NCI-H2196 treated with DMSO at 0.1 percent for 48 hours (cell line): ENCODE measurements around the gene BBOF1.
"Not testable (repeated sequence)": the region's sequence is repeated elsewhere in the genome, so short reads cannot be mapped to it uniquely, and the experiment has no call there.

ENCODE experiments used
- DNase-seq: peaks from one replicate; lab custom pipeline; 2025; ENCODE audit not compliant: unreplicated experiment; lab: John Stamatoyannopoulos, UW

Gene BBOF1

GRCh38 chr14:74018586-74019407 lies at the start of gene BBOF1, which contains the start of gene ENTPD5:
BBOF1 (plus strand) TSS chr14:74019349; CDS start chr14:74019479, 130 bp downstream.
ENTPD5 (minus strand) TSS chr14:74019288; CDS start chr14:73988102, 31,186 bp downstream.
- peak; percentile 73 for DNase-seq

- no peak for DNase-seq
These were observed 45.7 kb upstream of the BBOF1 start for GRCh38 chr14:73973497-73973896.

- DNase-seq = no peak
These were observed 43.0 kb upstream of the BBOF1 start for GRCh38 chr14:73976125-73976524.

- no peak for DNase-seq
These were observed 41.3 kb upstream of the BBOF1 start for GRCh38 chr14:73977896-73978295.

- no peak for DNase-seq
These were observed 31.1 kb upstream of the BBOF1 start for GRCh38 chr14:73988065-73988464.

GRCh38 chr14:73988656-73989055 lies 30.5 kb upstream of the BBOF1 start:
- not testable (repeated sequence) for DNase-seq

GRCh38 chr14:73991092-73991491 lies 28.1 kb upstream of the BBOF1 start:
- DNase-seq = no peak

- not testable (repeated sequence) for DNase-seq
These were observed 24.2 kb upstream of the BBOF1 start for GRCh38 chr14:73994926-73995325.

- no peak for DNase-seq
These were observed 23.2 kb upstream of the BBOF1 start for GRCh38 chr14:73995977-73996378.

GRCh38 chr14:73996731-73997107 lies 22.4 kb upstream of the BBOF1 start:
- no peak for DNase-seq

GRCh38 chr14:73997108-73997943 lies 21.8 kb upstream of the BBOF1 start:
- no peak for DNase-seq

- no peak for DNase-seq
These were observed 21.2 kb upstream of the BBOF1 start for GRCh38 chr14:73997944-73998447.

- no peak for DNase-seq
These were observed 20.4 kb upstream of the BBOF1 start for GRCh38 chr14:73998726-73999125.

GRCh38 chr14:74005664-74006063 lies 13.5 kb upstream of the BBOF1 start:
- DNase-seq = not testable (repeated sequence)

- DNase-seq = no peak
These were observed 10.2 kb upstream of the BBOF1 start for GRCh38 chr14:74008843-74009499.

- no peak for DNase-seq
These were observed 4.8 kb upstream of the BBOF1 start for GRCh38 chr14:74014299-74014698.

- DNase-seq = no peak
These were observed 4.0 kb upstream of the BBOF1 start for GRCh38 chr14:74015176-74015575.

GRCh38 chr14:74015963-74016362 lies 3.2 kb upstream of the BBOF1 start:
- DNase-seq = no peak

- DNase-seq = no peak
These were observed 969 bp upstream of the BBOF1 start for GRCh38 chr14:74018174-74018585.

GRCh38 chr14:74019408-74020137 lies 424 bp downstream of the BBOF1 start:
- DNase-seq = no peak

GRCh38 chr14:74022346-74022745 lies 3.2 kb downstream of the BBOF1 start:
- no peak for DNase-seq
